GM18499 (cell line): Measurements from ENCODE around the gene BTAF1.

Experiments used
- ATAC-seq: cut with Tn5 transposase; IDR thresholded peaks from one replicate; pipeline ENCODE4 v1.9.1; 2021; ENCODE audit warnings: moderate number of reproducible peaks; ENCODE audit not compliant: insufficient read depth, unreplicated experiment

Gene BTAF1

GRCh38 chr10:92038949-92039348, 115.4 kb downstream of the BTAF1 start:
- no peak for ATAC-seq

- no peak for ATAC-seq
These were observed 119.0 kb downstream of the BTAF1 start for GRCh38 chr10:92042541-92042940.

GRCh38 chr10:92045641-92046106, 122.1 kb downstream of the BTAF1 start:
- ATAC-seq = no peak

- ATAC-seq = no peak
These were observed 123.6 kb downstream of the BTAF1 start for GRCh38 chr10:92047215-92047614.

GRCh38 chr10:92052088-92052487, 128.5 kb downstream of the BTAF1 start:
- ATAC-seq = no peak

GRCh38 chr10:92052741-92053140, 129.2 kb downstream of the BTAF1 start:
- ATAC-seq = no peak

GRCh38 chr10:92054807-92055206, 131.2 kb downstream of the BTAF1 start:
- no peak for ATAC-seq

GRCh38 chr10:92062273-92062672, 138.7 kb downstream of the BTAF1 start:
- no peak for ATAC-seq

- ATAC-seq = no peak
These were observed 140.9 kb downstream of the BTAF1 start for GRCh38 chr10:92064506-92064905.

GRCh38 chr10:92066386-92066785, 142.8 kb downstream of the BTAF1 start:
- ATAC-seq = no peak

GRCh38 chr10:92068900-92069299, 145.3 kb downstream of the BTAF1 start:
- no peak for ATAC-seq

- ATAC-seq = no peak
These were observed 150.7 kb downstream of the BTAF1 start for GRCh38 chr10:92074126-92074887.

- ATAC-seq = no peak
These were observed 152.3 kb downstream of the BTAF1 start for GRCh38 chr10:92075829-92076228.

- ATAC-seq = no peak
These were observed 153.2 kb downstream of the BTAF1 start for GRCh38 chr10:92076722-92077121.

GRCh38 chr10:92079003-92079402, 155.4 kb downstream of the BTAF1 start:
- no peak for ATAC-seq
